ENCODE results near the gene SYPL2.
"Not testable (repeated sequence)": the region's sequence is repeated elsewhere in the genome, so short reads cannot be mapped to it uniquely, and the experiment has no call there.

SYPL2 gene

GRCh38 chr1:109433322-109433721 is 33.0 kb upstream of the SYPL2 start:
- in situ Hi-C loops (cut with MboI; ENCODE audit: low sequenced_read_pairs, unreplicated experiment): no loop called here
- no peak for DNase-seq (ENCODE audit: low spot score)
- no peak for TF ChIP-seq CTCF (IDR thresholded peaks at IDR 0.05; ENCODE audit: borderline replicate concordance, control extremely low read depth, extremely low read depth, insufficient read depth, missing control alignments)

- TF ChIP-seq CTCF (IDR thresholded peaks at IDR 0.05; ENCODE audit: borderline replicate concordance, control extremely low read depth, extremely low read depth, insufficient read depth, missing control alignments): no peak
- no peak for DNase-seq (ENCODE audit: low spot score)
- in situ Hi-C loops (cut with MboI; ENCODE audit: low sequenced_read_pairs, unreplicated experiment): no loop called here
These were observed 31.9 kb upstream of the SYPL2 start for GRCh38 chr1:109434484-109434883.

GRCh38 chr1:109438798-109439297 is 27.5 kb upstream of the SYPL2 start:
- TF ChIP-seq CTCF (IDR thresholded peaks at IDR 0.05; ENCODE audit: borderline replicate concordance, control extremely low read depth, extremely low read depth, insufficient read depth, missing control alignments): no peak
- peak; percentile 49 for DNase-seq (ENCODE audit: low spot score)
- in situ Hi-C loops (cut with MboI; ENCODE audit: low sequenced_read_pairs, unreplicated experiment): no loop called here

- in situ Hi-C loops (cut with MboI; ENCODE audit: low sequenced_read_pairs, unreplicated experiment): no loop called here
- no peak for TF ChIP-seq CTCF (IDR thresholded peaks at IDR 0.05; ENCODE audit: borderline replicate concordance, control extremely low read depth, extremely low read depth, insufficient read depth, missing control alignments)
- no peak for DNase-seq (ENCODE audit: low spot score)
These were observed 25.3 kb upstream of the SYPL2 start for GRCh38 chr1:109441069-109441468.

GRCh38 chr1:109443476-109443875 is 22.9 kb upstream of the SYPL2 start:
- in situ Hi-C loops (cut with MboI; ENCODE audit: low sequenced_read_pairs, unreplicated experiment): no loop called here
- no peak for DNase-seq (ENCODE audit: low spot score)
- no peak for TF ChIP-seq CTCF (IDR thresholded peaks at IDR 0.05; ENCODE audit: borderline replicate concordance, control extremely low read depth, extremely low read depth, insufficient read depth, missing control alignments)

GRCh38 chr1:109444346-109444745 is 22.0 kb upstream of the SYPL2 start:
- no peak for TF ChIP-seq CTCF (IDR thresholded peaks at IDR 0.05; ENCODE audit: borderline replicate concordance, control extremely low read depth, extremely low read depth, insufficient read depth, missing control alignments)
- DNase-seq (ENCODE audit: low spot score): no peak
- in situ Hi-C loops (cut with MboI; ENCODE audit: low sequenced_read_pairs, unreplicated experiment): no loop called here

- in situ Hi-C loops (cut with MboI; ENCODE audit: low sequenced_read_pairs, unreplicated experiment); DNase-seq (ENCODE audit: low spot score): not testable (repeated sequence)
These were observed 20.2 kb upstream of the SYPL2 start for GRCh38 chr1:109445949-109446695.
